A172 (cell line): ENCODE results near the gene OR10H1. TPM values are rescaled to one million over a fixed set of nuclear protein-coding genes. Genes with fewer than 3 reads are reported as not detected.
"Not testable (repeated sequence)": the region's sequence is repeated elsewhere in the genome, so short reads cannot be mapped to it uniquely, and the experiment has no call there.

Source experiments
- DNase-seq: peaks from one replicate; pipeline ENCODE4 v3.0.0-alpha.2; 2015; ENCODE audit warnings: low spot score
- total RNA-seq: library from RNA; depleted of rRNA; stranded (reverse); fragments of >200 nt; shearing (Covaris generic); gene quantifications from 2 replicates; pipeline ENCODE4 v1.2.3, GENCODE V29; 2014

OR10H1 gene
- total RNA-seq, 1 experiment from 2014 or later: not detected

DNA sequence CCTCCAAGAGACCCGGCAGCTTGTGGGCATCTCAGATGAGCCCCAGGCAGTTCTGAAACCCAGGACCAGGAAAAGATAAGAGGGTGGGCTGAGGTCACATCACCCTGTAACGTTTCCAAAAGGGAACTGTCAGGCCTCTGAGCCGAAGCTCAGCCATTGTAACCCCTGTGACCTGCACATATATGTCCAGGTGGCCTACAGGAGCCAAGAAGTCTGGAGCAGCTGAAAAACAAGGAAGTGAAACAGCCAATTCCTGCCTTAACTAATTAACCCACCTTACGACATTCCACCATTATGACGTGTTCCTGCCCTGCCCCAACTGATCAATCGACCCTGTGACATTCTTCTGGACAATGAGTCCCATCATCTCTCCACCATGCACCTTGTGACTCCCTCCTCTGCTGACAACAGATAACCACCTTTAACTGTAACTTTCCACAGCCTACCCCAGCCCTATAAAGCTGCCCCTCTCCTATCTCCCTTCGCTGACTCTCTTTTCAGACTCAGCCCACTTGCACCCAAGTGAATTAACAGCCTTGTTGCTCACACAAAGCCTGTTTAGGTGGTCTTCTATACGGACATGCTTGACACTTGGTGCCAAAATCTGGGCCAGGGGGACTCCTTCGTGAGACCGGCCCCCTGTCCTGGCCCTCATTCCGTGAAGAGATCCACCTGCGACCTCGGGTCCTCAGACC lies 13.3 kb upstream of the OR10H1 start:
- DNase-seq: peak; percentile 90

DNA sequence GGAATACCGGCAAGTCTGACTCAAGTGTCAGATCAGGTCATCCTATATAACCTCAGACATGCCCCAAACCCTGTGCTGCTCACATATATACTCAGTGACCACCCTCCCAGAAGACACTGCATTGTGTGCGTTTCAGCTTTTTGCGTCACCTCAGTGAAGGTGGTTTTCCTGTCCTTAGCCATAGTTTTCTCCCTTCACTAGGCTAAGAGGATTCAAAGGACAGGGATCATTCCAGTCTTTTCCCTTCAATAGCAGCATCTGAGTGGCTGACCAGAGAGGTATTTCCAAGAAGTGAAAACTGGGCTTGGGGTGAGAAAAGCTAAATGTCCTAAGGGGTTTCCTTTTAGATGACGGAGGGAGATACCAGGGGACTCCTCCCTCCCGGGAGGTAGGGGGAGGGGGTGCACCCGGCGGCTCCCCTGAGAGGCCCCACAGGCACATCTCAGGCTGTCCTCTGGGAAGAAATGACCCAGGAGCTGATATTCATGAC lies 12.7 kb upstream of the OR10H1 start:
- DNase-seq: peak; percentile 60

DNA sequence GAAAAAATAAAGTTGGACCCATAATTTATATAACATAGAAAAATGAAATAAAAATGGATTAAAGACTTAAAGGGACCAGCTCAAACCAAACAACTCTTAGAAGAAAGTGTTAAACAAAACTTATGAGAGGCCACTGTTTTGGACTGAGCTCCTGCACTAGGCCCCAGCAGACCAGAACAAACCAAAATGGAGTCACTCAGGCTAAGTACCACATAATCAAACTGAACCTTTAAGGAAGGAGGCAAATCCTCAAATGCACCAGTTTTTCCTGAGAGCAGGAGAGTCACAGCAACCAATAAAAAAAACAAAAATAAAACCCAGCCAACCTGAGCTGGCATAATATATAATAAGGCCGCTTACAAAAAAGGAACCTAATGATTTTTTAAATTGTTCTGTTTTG lies 10.3 kb upstream of the OR10H1 start:
- no peak for DNase-seq

DNA sequence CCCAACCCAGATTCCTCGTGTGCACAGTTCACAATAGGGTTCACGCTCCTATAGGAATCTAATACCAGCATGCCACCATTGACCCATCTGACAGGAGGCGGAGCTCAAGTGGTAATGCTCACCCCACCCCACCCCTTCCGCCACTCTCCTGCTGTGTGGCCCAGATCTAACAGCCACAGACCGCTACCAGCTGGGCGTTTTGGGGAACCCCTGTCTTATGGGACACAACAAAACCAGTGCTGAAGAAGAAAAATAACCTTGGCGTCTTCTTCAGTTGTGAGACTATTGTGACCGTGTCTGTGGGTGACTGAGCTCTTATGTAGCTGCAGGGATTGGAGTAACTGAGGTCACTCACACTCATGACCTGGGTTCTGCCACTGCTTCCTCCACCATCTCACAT lies 5.2 kb upstream of the OR10H1 start:
- no peak for DNase-seq

DNA sequence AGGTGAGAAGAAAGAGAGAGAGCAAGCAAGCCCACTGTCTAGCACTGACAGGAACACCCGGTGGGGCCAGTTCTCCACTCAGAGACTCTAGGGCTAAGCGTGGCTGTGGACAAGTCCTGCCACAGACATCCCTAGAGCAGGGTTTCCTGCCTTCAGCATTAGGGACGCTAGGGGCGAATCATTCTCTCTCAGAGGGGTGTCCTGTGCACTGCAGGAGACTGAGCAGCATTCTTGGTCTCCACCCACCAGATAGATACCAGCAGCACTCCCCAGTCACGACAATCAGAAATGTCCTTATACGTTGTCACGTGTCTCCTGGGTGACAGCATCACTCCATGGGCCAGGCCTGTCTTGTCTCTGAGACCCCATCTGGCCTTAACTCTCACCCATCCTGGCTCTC lies 1.5 kb downstream of the OR10H1 start:
- DNase-seq: no peak

DNA sequence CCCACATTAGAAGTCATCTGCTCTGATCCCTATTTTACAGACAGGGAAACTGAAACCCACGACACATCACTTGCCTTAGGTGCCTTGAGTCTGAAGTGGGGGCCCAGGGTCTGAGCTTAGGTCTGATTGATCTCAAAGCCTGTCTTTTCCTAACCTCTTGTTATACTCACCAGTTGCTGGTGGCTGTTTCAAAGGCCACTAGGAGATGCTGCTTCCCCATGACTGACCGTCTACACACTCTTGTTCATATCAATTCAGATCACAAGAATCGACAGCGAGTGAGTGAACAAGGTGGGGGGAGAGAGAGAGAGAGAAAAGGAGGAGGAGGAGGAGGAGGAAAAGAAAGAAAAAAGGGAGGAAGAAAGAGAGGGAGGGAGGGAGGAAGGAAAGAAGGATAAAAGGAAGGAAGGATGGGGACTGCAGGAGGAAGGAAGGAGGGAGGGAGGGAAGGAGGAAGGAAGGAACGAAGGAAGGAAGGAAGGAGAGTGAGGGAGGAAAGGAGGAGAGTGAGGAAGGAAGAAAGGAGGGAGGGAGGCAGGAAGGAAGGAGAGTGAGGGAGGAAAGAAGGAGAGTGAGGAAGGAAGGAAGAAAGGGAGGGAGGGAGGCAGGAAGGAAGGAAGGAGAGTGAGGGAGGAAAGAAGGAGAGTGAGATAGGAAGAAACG lies 3.3 kb downstream of the OR10H1 start:
- no peak for DNase-seq

DNA sequence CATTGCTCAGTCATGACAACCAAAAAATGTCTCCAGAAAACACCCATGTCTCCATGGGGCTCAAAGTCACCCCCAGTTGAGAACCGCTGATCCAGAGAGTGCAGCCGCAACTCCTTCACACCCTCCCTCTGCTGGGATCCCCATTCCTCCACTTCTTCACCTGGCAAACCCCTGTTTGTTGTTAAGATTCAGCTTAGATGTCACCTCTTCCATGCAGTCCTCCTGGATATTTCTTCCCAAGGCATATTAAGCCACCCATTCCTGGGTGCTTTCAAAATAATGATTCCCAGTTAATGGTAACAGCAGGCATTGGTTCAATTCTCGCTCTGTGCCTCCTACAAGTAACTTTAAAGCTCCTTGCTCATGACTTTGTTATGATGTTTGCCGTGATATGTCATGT lies 4.0 kb downstream of the OR10H1 start:
- DNase-seq: no peak

DNA sequence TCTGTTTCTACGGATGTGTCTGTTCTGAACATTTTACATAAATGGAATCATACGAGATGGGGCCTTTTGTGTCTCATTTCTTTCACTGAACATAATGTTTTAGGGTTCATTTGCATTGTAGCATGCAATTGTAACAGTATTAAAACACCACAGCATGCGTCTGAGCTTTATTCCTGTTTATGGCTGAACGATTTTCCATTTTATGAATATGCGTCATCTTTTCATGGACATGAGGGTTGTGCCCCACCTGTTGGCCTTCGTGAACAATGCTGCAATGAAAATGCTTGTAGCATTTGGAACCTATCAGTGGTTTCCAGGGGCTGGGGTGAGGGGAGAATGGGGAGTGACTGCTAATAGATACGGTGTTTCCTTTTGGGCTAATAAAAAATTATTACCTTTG lies 5.1 kb downstream of the OR10H1 start:
- no peak for DNase-seq

DNA sequence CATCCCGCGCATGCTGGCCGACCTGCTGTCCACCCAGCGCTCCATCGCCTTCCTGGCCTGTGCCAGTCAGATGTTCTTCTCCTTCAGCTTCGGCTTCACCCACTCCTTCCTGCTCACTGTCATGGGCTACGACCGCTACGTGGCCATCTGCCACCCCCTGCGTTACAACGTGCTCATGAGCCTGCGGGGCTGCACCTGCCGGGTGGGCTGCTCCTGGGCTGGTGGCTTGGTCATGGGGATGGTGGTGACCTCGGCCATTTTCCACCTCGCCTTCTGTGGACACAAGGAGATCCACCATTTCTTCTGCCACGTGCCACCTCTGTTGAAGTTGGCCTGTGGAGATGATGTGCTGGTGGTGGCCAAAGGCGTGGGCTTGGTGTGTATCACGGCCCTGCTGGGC lies 21.2 kb downstream of the OR10H1 start:
- not testable (repeated sequence) for DNase-seq

DNA sequence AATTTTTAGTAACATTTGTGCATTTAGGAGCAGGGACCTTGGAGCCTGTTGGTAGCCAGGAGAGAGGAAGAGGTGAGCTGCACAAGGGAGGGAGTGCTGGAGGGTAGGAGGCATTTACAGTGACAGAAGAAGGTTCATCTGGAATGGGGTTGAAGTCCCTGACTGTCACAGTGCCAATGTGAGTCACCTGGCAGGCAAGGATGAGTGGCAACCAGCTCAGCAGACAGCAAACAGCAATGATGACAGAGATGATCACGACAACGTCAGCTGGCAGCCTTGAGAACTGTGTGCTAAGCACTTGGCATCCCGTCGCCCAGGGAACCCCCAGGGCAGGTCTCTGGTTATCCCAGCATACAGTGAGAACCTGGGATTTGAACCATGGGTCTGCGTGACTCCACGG lies 25.4 kb downstream of the OR10H1 start:
- peak; percentile 26 for DNase-seq

DNA sequence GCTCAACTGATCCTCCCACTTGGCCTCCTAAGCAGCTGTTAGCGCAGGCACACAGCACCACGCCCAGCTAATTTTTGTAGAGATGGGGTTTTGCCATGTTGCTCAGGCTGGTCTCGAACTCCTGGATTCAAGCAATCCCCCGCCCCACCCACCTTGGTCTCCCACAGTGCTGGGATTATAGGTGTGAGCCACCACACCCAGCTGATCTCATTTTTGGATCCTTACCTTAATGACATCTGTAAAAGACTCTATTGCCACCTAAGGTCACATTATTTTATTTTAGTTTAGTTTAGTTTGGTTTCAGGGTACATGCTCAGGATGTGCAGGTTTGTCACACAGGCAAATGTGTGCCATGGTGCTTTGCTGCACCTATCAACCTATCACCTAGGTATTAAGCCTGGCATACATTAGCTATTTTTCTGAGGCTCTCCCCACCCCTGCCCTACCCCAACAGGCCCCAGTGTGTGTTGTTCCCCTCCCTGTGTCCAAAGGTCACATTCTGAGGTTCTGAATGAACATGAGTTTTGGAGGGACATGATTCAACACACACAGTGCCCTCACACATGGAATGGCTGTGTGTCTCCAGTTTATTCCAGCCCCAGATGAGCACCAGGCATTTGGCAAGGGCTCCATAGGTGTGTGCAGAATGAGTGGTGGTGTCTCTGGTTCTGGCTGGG lies 26.7 kb downstream of the OR10H1 start:
- DNase-seq: no peak

DNA sequence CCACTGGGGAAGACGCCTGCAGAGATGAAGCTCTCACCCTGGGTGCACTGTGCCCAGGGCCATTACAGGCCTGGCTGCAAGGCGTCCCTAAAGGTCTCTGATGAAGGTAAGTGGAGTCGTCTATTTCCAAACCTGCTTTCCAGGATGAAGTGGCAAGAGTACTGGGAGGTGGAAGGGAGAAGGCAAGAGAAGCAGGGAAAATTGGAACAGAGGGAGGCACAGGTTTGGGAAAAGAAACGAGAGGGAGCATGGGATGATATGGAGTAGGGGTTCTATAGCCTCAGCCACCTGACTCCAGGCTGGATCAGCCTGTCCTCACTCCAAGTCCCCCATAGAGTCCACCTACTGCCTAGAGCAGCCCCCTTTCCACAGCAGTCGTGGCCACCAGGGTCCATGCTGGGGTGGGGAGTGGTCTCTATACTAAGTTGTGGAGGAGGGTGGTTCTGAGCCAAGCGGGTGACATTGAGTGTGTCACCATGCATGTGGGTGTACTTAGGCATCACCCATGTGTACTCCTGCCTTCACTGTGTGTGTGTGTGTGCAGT lies 27.8 kb downstream of the OR10H1 start, which contains the start of gene OR10H5:
TSS of gene OR10H5 (plus strand) at position 51 of the 545 bp plus-strand sequence. CDS start 6,388 bp downstream, outside the sequence.
- no peak for DNase-seq

DNA sequence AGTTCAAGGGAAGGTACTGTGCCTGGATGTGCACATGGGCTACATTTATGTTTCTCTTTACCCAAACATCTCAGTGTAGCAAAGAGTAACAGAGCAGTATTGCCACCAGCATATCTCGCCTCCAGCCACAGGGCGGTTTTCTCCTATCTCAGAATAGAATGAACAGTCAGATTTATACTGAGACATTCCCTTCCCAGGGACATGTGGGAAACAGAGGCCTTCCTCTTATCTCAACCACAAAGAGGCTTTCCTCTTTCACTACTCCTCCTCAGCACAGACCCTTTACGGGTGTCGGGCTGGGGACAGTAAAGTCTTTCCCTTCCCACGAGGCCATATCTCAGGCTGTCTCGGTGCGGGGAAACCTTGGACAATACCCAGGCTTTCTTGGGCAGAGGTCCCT lies 32.6 kb downstream of the OR10H1 start:
- not testable (repeated sequence) for DNase-seq

DNA sequence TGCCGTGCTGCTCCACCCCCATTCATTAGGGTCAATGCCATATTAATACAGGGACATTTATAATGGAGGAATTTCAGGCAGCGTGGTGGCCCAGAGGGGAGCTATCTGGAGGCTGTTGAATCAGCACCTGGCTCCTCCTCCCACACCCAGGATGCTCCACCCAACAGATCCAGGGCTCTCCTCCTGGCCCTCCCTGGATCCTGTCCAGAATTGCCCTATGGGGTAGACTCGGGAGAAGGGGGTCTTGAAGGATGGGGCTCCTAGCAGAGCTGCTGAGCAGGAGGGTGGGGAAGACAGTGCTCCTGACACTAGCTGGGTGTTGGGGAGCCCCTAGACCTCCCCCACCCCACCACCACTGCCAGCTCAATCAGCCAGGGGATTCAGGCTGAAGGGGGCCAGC lies 33.3 kb downstream of the OR10H1 start:
- no peak for DNase-seq

DNA sequence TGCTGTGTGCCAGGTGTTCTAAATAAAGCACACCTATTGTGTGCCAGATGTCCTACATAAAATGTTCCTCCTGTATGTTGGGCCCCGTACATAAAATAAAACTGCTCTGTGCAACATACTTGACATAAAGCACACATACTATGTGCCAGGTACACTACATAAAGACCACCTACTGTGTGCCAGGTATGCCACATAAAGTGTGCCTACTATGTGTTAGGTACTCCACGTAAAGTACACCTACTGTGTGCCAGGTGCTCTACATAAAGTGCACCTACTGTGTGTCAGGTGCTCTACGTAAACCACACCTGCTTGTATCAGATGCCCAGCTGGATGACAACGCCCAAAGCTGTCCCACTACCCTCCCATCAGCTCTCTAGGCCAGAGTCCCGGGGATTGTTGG lies 33.8 kb downstream of the OR10H1 start:
- DNase-seq: no peak

DNA sequence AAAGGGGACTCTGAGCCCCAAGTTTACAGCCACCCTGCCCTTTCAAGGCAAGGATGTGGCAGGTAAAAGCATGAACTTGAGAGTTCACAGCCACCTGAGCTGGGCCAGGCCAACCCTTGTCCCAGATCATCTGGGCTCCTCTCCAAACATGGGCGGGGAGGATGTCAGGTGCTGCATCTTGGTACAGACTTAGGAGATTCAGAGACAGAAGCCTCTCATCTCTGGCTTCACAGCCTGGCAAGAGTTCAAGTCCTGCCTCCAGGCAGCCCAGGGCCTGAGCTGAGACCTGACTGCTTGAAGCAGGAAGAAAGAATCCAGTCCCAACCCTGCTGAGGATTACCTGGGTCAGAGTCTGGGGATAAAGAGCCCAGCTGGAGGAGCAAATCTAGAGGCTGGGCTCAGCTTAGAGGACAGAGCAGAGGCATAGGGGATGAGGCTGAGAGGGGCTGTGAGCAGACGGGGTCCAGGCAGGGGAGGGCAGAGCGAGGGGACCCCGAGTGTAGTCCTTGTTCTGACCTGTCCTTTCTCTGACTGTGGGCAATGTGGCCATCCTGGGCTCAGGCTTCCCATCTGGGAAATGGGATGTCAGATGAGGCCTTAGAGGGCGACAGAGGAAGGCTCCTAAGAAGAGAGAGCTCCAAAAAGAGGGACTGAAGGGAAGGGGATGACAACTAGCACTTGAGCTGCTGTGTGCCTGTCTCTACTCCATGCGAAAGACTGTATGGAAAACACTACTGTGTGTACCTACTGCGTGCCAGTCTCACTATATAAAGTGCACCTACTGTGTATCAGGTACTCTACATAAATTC lies 34.6 kb downstream of the OR10H1 start:
- peak; percentile 29 for DNase-seq

DNA sequence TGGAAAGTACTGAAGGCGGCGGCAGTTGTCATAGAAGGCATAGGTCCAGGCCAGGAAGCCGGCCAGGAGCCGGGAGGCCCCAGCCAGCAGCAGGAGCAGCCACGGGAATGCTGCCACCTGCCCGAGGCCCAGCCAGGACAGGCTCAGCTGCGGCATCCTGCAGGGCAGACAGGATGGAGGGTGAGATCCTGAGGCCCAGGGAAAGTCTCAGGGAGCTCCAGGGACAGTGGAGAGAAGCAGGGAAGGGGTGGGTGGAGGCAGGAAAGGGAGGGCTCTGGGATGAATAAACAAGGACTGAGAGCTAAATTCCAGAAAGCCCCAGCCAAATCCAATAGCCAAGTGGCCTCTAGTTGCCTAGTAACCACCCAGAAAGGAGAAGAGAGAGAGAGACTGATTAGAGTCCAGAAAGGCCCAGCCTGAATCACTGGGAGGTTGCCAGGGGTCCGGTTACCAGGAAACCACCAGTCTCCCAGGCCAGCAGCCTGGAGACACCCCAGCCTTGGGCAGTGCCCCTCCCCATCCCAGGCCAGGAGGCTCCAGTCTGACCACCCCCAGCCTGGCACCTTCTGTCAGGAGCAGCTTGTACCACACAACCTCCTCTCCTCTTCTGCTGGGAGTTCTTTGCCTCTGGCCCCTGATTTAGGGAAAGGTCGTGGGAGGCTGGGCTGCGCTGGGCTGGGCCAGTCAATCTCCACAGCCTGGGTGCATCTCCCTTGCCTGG lies 35.5 kb downstream of the OR10H1 start:
- DNase-seq: peak; percentile 93

DNA sequence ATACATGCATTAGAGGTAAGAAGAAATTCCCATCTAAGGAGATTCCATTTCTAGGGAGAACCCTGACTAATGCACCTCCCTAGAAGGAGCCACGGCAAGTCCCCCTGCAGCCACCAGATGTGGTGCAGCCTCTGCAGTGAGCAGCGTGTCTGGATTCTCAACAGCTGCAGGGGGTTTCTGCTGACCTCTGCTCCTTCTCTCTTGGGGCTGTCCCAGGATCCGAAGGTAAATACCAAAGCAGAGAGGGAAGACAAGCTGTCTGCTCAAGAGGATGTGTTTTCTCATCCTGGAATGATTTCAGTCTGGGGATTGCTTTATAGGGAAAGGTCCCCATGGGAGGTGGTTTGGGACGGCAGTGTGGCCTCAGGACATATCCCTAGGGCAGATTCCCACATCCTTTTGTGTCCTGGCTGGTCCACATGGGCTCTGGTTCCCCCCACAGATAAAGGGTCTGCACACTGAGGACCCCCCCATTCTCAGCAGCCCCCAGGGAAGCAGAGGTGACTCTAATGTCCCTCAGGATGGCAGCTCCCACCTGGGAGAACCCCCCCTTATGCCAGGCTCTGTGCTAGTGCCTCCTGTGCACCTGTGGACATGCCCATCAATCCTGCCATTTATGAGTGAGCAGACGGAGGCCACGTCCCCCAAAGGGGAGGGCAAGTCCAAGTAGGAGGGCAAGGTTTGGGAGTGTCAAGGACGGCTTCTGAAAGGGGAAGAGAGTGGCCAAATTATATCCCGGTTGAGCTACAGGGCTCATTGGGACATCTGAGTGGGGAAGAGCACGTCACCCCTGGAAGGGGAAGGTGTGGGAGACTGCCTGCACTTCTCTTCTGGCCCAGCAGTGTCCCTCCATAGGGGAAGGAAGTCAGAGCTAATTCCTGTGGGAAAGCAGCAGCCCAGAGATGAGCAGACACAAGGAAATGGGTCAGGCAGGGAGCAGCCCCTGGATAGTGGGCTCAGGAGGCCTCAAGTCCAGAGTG lies 38.2 kb downstream of the OR10H1 start:
- DNase-seq: no peak

DNA sequence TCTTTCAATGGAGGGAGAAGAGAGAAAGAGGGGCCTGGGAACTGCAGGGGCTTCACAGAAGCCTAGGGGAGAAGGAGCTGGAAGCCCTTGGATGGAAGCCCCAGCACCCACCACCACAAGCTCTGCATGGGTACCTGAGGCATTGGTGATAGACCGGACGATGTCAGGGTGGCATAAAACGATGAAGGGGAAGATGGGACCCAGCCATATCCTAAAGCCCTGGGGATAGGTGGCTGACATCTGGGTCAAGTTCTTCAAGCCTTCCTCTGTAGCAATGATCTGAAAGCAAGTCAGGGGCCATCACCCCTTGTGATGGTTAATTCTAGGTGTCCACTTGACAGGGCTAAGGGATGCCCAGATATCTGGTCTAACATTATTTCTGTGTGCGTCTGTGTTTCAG lies 39.2 kb downstream of the OR10H1 start:
- DNase-seq: no peak

DNA sequence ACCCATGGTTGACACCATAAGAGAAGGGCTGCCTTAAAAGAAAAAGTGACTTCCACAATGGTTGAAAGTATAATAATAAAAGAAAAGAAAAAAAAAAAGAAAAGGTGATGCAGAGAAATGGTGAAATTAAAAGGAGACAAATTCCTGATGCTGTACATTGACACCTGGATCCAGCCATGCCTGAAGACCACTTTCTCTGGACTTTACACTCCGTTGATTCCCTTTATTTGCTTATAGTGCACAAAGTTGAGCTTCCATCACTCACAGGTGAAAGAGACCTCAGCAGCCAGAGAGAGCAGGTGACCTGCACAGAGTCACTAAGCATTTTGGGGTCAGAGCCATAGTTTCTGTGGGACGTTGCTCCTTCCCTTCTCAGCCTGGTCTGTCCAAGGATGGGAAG lies 40.2 kb downstream of the OR10H1 start:
- no peak for DNase-seq
